NT2/D1 (cell line): ENCODE measurements around the gene CIROP.

Experiments
- SUZ12 ChIP-seq: IDR thresholded peaks from 2 replicates; pipeline ENCODE4 v1.6.1; 2011; ENCODE audit not compliant: insufficient read length, insufficient read depth; ENCODE audit errors: extremely low read depth
- YY1 ChIP-seq: IDR thresholded peaks from 2 replicates; pipeline ENCODE4 v1.6.1; 2011; ENCODE audit not compliant: insufficient read length, insufficient read depth

DNA sequence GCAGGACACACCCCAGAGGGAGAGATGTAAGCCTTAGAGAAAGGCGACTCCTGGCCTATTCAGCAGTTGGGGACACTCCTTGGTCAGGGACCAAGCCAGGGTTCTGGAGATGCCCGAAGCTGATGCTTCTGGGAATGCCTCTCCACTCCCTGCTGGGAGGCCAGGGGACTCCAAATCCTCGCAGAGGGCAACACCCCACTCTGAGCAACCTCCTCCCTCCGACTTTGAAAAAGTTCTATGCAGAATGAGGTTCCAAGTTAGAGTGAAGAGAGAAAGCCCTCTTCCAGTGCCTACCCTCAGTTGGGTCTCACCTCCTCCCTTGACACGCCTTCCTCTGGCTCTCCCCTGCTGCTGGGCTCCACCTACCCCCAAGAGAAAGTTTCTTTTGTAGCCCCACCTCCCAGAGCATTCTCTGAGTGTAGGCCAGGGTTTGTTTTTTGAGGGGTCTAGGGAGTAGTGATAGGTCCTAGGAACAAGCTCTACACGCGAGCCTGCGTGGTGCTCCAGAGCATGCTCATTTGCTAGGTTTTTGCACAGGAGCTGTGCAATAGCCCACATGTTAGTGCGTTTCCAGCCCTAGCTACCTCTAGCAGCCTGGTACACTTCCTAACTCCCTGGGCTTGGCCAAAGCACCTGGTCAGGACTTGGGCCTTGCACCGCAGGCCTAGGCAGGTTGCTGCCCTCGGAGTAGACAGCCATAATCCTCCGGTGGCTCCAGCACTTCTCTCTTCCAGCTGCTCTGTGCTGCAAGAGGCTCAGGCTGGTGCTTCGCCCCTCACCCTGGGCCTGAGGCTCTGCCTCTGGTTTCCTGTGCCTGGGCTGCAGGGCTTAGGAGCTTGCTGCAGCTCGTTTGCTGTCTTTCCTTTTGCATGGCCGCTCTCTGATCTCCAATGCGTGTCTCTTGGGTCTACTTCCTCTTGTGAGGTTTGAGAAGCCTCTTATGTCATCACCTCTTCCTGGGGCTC lies 14.9 kb upstream of the CIROP start:
- TF ChIP-seq YY1 (no peak), SUZ12 (no peak)
